Trophoblast cell (in vitro differentiated cells and primary cell): ENCODE results near the gene UBAC2.
A peak's percentile ranks its signal among the peaks of the same experiment; 100 is the strongest.

Experiments
- DNase-seq, 2 donors: peaks; one replicate each; pipeline ENCODE4 v3.0.0-alpha.2; 2016
- H2AFZ ChIP-seq: 2 replicates; pipeline ENCODE4 v1.6.1; 2013; ENCODE audit warnings: low read length, moderate library complexity, mild to moderate bottlenecking; ENCODE audit not compliant: insufficient read depth, poor library complexity
- H2AK5ac ChIP-seq: 2 replicates; pipeline ENCODE4 v1.6.1; 2013; ENCODE audit warnings: mild to moderate bottlenecking, low read length
- H2BK120ac ChIP-seq: 2 replicates; pipeline ENCODE4 v1.6.1; 2013; ENCODE audit warnings: low read length, mild to moderate bottlenecking, moderate library complexity; ENCODE audit not compliant: insufficient read depth, poor library complexity
- H2BK12ac ChIP-seq: 2 replicates; pipeline ENCODE4 v1.6.1; 2013; ENCODE audit warnings: mild to moderate bottlenecking, low read length, moderate library complexity
- H2BK5ac ChIP-seq: 2 replicates; pipeline ENCODE4 v1.6.1; 2013; ENCODE audit warnings: low read length, low read depth, moderate library complexity, mild to moderate bottlenecking; ENCODE audit not compliant: poor library complexity
- H3K14ac ChIP-seq: 2 replicates; pipeline ENCODE4 v1.6.1; 2013; ENCODE audit warnings: mild to moderate bottlenecking, low read length
- H3K18ac ChIP-seq: 2 replicates; pipeline ENCODE4 v1.6.1; 2013; ENCODE audit warnings: mild to moderate bottlenecking, low read length
- H3K23ac ChIP-seq: 2 replicates; pipeline ENCODE4 v1.6.1; 2013; ENCODE audit warnings: low read length
- H3K27ac ChIP-seq: 2 replicates; pipeline ENCODE4 v1.5.1; 2013; ENCODE audit warnings: low read depth, mild to moderate bottlenecking, inconsistent platforms, low read length, moderate library complexity
- H3K27me3 ChIP-seq: 2 replicates; pipeline ENCODE4 v1.6.1; 2013; ENCODE audit warnings: inconsistent platforms, mild to moderate bottlenecking, low read length, moderate library complexity; ENCODE audit not compliant: insufficient read depth
- H3K36me3 ChIP-seq, 2 experiments: 1 replicate in 1 of 2; 2 replicates in 1 of 2; pipeline ENCODE4 v1.6.1; 2013; ENCODE audit warnings: low read length in 2 of 2, mild to moderate bottlenecking in 2 of 2, moderate library complexity in 1 of 2; ENCODE audit not compliant: insufficient read depth in 2 of 2, control insufficient read depth in 1 of 2
- H3K4ac ChIP-seq: 2 replicates; pipeline ENCODE4 v1.6.1; 2013; ENCODE audit warnings: low read depth, mild to moderate bottlenecking, low read length, moderate library complexity
- H3K4me1 ChIP-seq, 2 experiments: 1 replicate in 1 of 2; 2 replicates in 1 of 2; pipeline ENCODE4 v1.6.1; 2013; ENCODE audit warnings: low read length in 2 of 2, mild to moderate bottlenecking in 2 of 2, moderate library complexity in 1 of 2; ENCODE audit not compliant: insufficient read depth in 2 of 2, control insufficient read depth in 1 of 2
- H3K4me2 ChIP-seq: 2 replicates; pipeline ENCODE4 v1.6.1; 2013; ENCODE audit warnings: inconsistent platforms, mild to moderate bottlenecking, low read length, moderate library complexity
- H3K4me3 ChIP-seq: 2 replicates; pipeline ENCODE4 v1.5.1; 2013; ENCODE audit warnings: mild to moderate bottlenecking, low read depth, low read length, inconsistent platforms
- H3K79me1 ChIP-seq: one replicate; pipeline ENCODE4 v1.6.1; 2013; ENCODE audit warnings: low read length
- H3K79me2 ChIP-seq: 2 replicates; pipeline ENCODE4 v1.6.1; 2013; ENCODE audit warnings: low read length, mild to moderate bottlenecking; ENCODE audit not compliant: control insufficient read depth, insufficient read depth, poor library complexity
- H3K9ac ChIP-seq: 2 replicates; pipeline ENCODE4 v1.6.1; 2013; ENCODE audit warnings: mild to moderate bottlenecking, low read length
- H3K9me3 ChIP-seq: 2 replicates; pipeline ENCODE4 v1.6.1; 2013; ENCODE audit warnings: low read depth, mild to moderate bottlenecking, control low read depth, inconsistent platforms, low read length; ENCODE audit not compliant: insufficient read depth
- H4K12ac ChIP-seq: 2 replicates; pipeline ENCODE4 v1.6.1; 2013; ENCODE audit warnings: low read depth, mild to moderate bottlenecking, low read length, moderate library complexity
- H4K8ac ChIP-seq: 2 replicates; pipeline ENCODE4 v1.6.1; 2013; ENCODE audit warnings: low read depth, mild to moderate bottlenecking, low read length, moderate library complexity
- H4K91ac ChIP-seq: one replicate; pipeline ENCODE4 v1.6.1; 2013; ENCODE audit warnings: low read depth, mild to moderate bottlenecking, low read length, moderate library complexity
- WGBS: extraction: QIAGEN DNeasy Blood & Tissue Kit; methylation state at CpG from one replicate; pipeline ENCODE4 v1.1.7; 2013; ENCODE audit warnings: missing lambda C conversion rate; ENCODE audit not compliant: insufficient read length, insufficient coverage; ENCODE audit errors: extremely low coverage; 5-methylcytosine and 5-hydroxymethylcytosine counted together

Gene UBAC2

GRCh38 chr13:99160415-99160814 is 40.2 kb upstream of the UBAC2 start:
- Histone ChIP-seq H3K4me3 (no peak overlapping the region), H3K9ac (no peak overlapping the region), H2BK12ac (peak overlapping the region; percentile 48), H2BK120ac (peak overlapping the region; percentile 6), H4K8ac (no peak overlapping the region), H3K9me3 (no peaks in the 10 kb centered on the region), H3K36me3 (no peaks in the 10 kb centered on the region), H4K91ac (peak overlapping the region; percentile 33), H3K79me1 (peaks cover 7% of the 10 kb centered on the region), H2AFZ (no peak overlapping the region), H3K27me3 (no peaks in the 10 kb centered on the region), H4K12ac (no peak overlapping the region), H3K4me2 (no peak overlapping the region), H3K27ac (no peak overlapping the region), H2AK5ac (peak overlapping the region; percentile 5), H3K14ac (peak overlapping the region; percentile 15), H3K4me1 (peaks cover 7 to 16% of the 10 kb centered on the region in 2 experiments), H3K4ac (no peak overlapping the region), H3K79me2 (no peaks in the 10 kb centered on the region), H2BK5ac (peak overlapping the region; percentile 2), H3K18ac (no peak overlapping the region), H3K23ac (no peak overlapping the region)
- WGBS = no CpG with 5 or more reads among the region's 4 CpGs
- DNase-seq = no peak

GRCh38 chr13:99161512-99161911 is 39.1 kb upstream of the UBAC2 start:
- WGBS = no CpG with 5 or more reads among the region's 1 CpG
- H2BK120ac ChIP-seq = no peak overlapping the region
- no peak overlapping the region for H4K12ac ChIP-seq
- no peak overlapping the region for H3K4me3 ChIP-seq
- H3K4ac ChIP-seq = no peak overlapping the region
- H3K36me3 ChIP-seq = no peaks in the 10 kb centered on the region
- no peak overlapping the region for H3K18ac ChIP-seq
- H2AFZ ChIP-seq = no peak overlapping the region
- no peak for DNase-seq
- no peak overlapping the region for H3K4me2 ChIP-seq
- no peaks in the 10 kb centered on the region for H3K9me3 ChIP-seq
- H3K9ac ChIP-seq = no peak overlapping the region
- no peak overlapping the region for H3K14ac ChIP-seq
- H2BK12ac ChIP-seq = no peak overlapping the region
- no peak overlapping the region for H4K8ac ChIP-seq
- no peak overlapping the region for H2BK5ac ChIP-seq
- H3K27me3 ChIP-seq = no peaks in the 10 kb centered on the region
- H3K27ac ChIP-seq = no peak overlapping the region
- no peak overlapping the region for H2AK5ac ChIP-seq
- H3K79me1 ChIP-seq = peaks cover 7% of the 10 kb centered on the region
- no peak overlapping the region for H4K91ac ChIP-seq
- no peak overlapping the region for H3K23ac ChIP-seq
- H3K79me2 ChIP-seq = no peaks in the 10 kb centered on the region
- H3K4me1 ChIP-seq = peaks cover 7 to 13% of the 10 kb centered on the region in 2 experiments

GRCh38 chr13:99162567-99163361 is 37.9 kb upstream of the UBAC2 start:
- Histone ChIP-seq H2AK5ac (peak overlapping the region; percentile 18), H3K9me3 (no peaks in the 10 kb centered on the region), H3K23ac (no peak overlapping the region), H2BK120ac (peak overlapping the region; percentile 73), H2BK12ac (peak overlapping the region; percentile 15), H3K79me1 (peaks cover 7% of the 10 kb centered on the region), H3K4me3 (no peak overlapping the region), H3K4me2 (peak overlapping the region; percentile 26), H3K14ac (peak overlapping the region; percentile 39), H3K27me3 (no peaks in the 10 kb centered on the region), H3K36me3 (no peaks in the 10 kb centered on the region), H4K12ac (no peak overlapping the region), H3K4me1 (peaks cover 7 to 13% of the 10 kb centered on the region in 2 experiments), H4K91ac (peak overlapping the region; percentile 79), H2AFZ (no peak overlapping the region), H3K27ac (no peak overlapping the region), H3K79me2 (no peaks in the 10 kb centered on the region), H3K18ac (peak overlapping the region; percentile 56), H3K4ac (no peak overlapping the region), H3K9ac (no peak overlapping the region), H4K8ac (no peak overlapping the region), H2BK5ac (peak overlapping the region; percentile 9)
- no peak for DNase-seq
- WGBS = no CpG with 5 or more reads among the region's 13 CpGs

- H3K4me2 ChIP-seq = no peak overlapping the region
- no peak overlapping the region for H3K14ac ChIP-seq
- no peaks in the 10 kb centered on the region for H3K36me3 ChIP-seq
- H3K9me3 ChIP-seq = no peaks in the 10 kb centered on the region
- no peak for DNase-seq
- no peak overlapping the region for H2AFZ ChIP-seq
- H4K8ac ChIP-seq = no peak overlapping the region
- no peak overlapping the region for H3K9ac ChIP-seq
- H3K23ac ChIP-seq = no peak overlapping the region
- no peak overlapping the region for H4K91ac ChIP-seq
- no peaks in the 10 kb centered on the region for H3K27me3 ChIP-seq
- no peak overlapping the region for H2BK5ac ChIP-seq
- no peak overlapping the region for H2BK12ac ChIP-seq
- no peak overlapping the region for H2AK5ac ChIP-seq
- H3K4me1 ChIP-seq = peaks cover 7 to 12% of the 10 kb centered on the region in 2 experiments
- no peak overlapping the region for H3K18ac ChIP-seq
- peaks cover 7% of the 10 kb centered on the region for H3K79me1 ChIP-seq
- no peaks in the 10 kb centered on the region for H3K79me2 ChIP-seq
- no CpG with 5 or more reads among the region's 5 CpGs for WGBS
- H2BK120ac ChIP-seq = no peak overlapping the region
- H4K12ac ChIP-seq = no peak overlapping the region
- H3K4ac ChIP-seq = no peak overlapping the region
- H3K4me3 ChIP-seq = no peak overlapping the region
- no peak overlapping the region for H3K27ac ChIP-seq
Measured at GRCh38 chr13:99164226-99164625, 36.4 kb upstream of the UBAC2 start.
